ENCODE measurements around the gene NEMP1.
A peak's percentile ranks its signal among the peaks of the same experiment; 100 is the strongest.
"Not testable (repeated sequence)": the region's sequence is repeated elsewhere in the genome, so short reads cannot be mapped to it uniquely, and the experiment has no call there.

The NEMP1 gene

DNA sequence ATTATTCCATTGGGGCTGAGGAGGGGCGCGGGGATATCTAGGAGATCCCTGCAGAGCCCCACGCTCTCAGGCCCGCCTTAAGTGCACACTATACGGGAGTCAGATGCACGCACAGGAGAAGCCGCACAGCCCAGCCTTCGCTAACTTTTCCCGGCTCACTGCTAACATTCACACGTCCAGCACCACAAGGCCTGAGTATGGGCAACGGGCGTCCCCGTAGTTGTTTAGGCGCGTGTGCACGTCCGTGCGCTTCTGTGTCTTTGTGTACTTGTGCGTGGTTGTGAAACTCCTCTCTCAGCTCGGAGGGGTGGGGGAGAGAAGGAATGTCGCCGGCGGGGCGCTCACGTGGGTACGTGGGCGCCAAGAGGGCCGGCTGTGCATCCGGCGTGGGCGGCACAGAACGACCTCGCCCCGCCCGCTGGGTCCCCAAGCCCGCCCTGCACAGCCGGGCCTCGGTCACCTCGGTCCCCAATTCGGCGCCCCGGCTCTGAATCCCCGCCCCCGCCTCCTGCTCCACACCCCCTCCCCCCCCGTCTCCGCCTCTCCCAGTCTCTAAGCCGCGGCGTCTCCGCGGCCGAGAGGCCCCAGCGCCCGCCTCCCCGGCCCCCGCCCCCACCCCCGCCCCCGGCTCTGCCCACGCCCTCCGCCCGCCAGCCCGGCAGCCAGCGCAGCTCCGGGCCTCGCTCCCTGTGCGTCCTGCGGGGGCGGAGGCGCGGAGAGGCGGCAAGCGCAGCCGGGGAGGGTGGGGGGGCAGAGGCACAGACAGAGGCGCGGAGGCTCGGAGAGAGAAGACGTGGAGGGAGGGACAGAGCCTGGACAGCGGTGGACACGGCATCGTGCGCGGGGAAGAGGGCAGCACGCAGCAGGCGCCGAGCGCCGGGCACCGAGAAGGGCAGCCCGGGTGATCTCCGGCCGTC lies 10.0 kb upstream of the NEMP1 start, which contains the start of gene NAB2:
Gene NAB2, plus strand, starts transcription at position 761 of the 917 bp plus-strand sequence. CDS start 158 bp downstream, outside the sequence.
- H3K4me1 ChIP-seq (ENCODE audit: control insufficient read depth, insufficient read depth, low read length), result peaks cover 52% of the 10 kb centered on the region
- H3K9ac ChIP-seq (ENCODE audit: low read length in 2 of 2), result peak within 1 kb of the TSS; percentile 89 to 91
- peaks cover 7 to 13% of the 10 kb centered on the region in 2 donors for H3K36me3 ChIP-seq (ENCODE audit: control insufficient read depth in 2 of 2, insufficient read depth in 2 of 2, low read length in 2 of 2)
- H3K27ac ChIP-seq (ENCODE audit: low read length), result peak within 1 kb of the TSS; percentile 100
- H3K4me3 ChIP-seq (ENCODE audit: low read length in 2 of 2), result peak within 1 kb of the TSS; percentile 85 to 89
- H3K27me3 ChIP-seq (ENCODE audit: control insufficient read depth in 1 of 2, insufficient read depth in 2 of 2, low read length in 2 of 2), result no peaks in the 10 kb centered on the region
- no peaks in the 10 kb centered on the region for H3K9me3 ChIP-seq (ENCODE audit: control insufficient read depth in 2 of 2, low read length in 2 of 2)

- Histone ChIP-seq H3K9me3 (ENCODE audit: control insufficient read depth in 2 of 2, low read length in 2 of 2) (no peaks in the 10 kb centered on the region), H3K9ac (ENCODE audit: low read length in 2 of 2) (peak overlapping the region; percentile 89 to 96), H3K27ac (ENCODE audit: low read length) (peak overlapping the region; percentile 100), H3K27me3 (ENCODE audit: control insufficient read depth in 1 of 2, insufficient read depth in 2 of 2, low read length in 2 of 2) (no peaks in the 10 kb centered on the region), H3K4me3 (ENCODE audit: low read length in 2 of 2) (peak overlapping the region; percentile 77 to 78), H3K36me3 (ENCODE audit: control insufficient read depth in 2 of 2, insufficient read depth in 2 of 2, low read length in 2 of 2) (peaks cover 7 to 13% of the 10 kb centered on the region in 2 donors), H3K4me1 (ENCODE audit: control insufficient read depth, insufficient read depth, low read length) (peaks cover 44% of the 10 kb centered on the region)
These were observed 9.2 kb upstream of the NEMP1 start for GRCh38 chr12:57087691-57088353.

GRCh38 chr12:57087010-57087690 lies 8.6 kb upstream of the NEMP1 start:
- Histone ChIP-seq H3K4me1 (ENCODE audit: control insufficient read depth, insufficient read depth, low read length) (peaks cover 37% of the 10 kb centered on the region), H3K27ac (ENCODE audit: low read length) (peak overlapping the region; percentile 100), H3K4me3 (ENCODE audit: low read length in 2 of 2) (peak overlapping the region; percentile 88 to 90), H3K27me3 (ENCODE audit: control insufficient read depth in 1 of 2, insufficient read depth in 2 of 2, low read length in 2 of 2) (no peaks in the 10 kb centered on the region), H3K9ac (ENCODE audit: low read length in 2 of 2) (peak overlapping the region; percentile 97 to 99), H3K36me3 (ENCODE audit: control insufficient read depth in 2 of 2, insufficient read depth in 2 of 2, low read length in 2 of 2) (peaks cover 0 to 7% of the 10 kb centered on the region in 2 donors), H3K9me3 (ENCODE audit: control insufficient read depth in 2 of 2, low read length in 2 of 2) (no peaks in the 10 kb centered on the region)

DNA sequence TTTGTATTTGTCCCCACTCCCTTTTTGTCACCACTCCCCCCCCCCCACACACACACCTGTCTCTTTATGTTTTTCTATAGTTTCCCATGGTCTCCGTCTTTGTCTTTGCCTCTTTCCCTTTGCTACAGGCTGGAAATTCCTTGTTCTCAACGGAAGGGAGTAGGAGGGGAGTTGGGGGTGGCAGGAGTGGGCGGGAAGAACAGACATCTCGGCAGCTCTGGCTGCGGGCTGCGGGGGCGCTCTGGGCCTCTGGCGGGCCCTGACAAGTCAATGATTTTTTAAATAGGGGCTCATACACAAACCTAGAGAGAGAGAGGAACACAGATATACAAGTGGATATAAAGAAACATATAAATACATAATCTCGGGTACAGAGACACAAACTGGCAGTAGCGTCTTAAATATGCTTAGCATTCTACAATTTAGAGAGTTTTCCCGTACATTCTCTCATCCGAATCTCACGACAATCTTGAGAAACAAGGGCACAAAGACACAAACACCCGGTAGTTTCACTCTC lies 8.0 kb upstream of the NEMP1 start:
- peak overlapping the region; percentile 88 to 90 for H3K4me3 ChIP-seq (ENCODE audit: low read length in 2 of 2)
- no peaks in the 10 kb centered on the region for H3K9me3 ChIP-seq (ENCODE audit: control insufficient read depth in 2 of 2, low read length in 2 of 2)
- H3K27ac ChIP-seq (ENCODE audit: low read length), result peak overlapping the region; percentile 100
- peaks cover 31% of the 10 kb centered on the region for H3K4me1 ChIP-seq (ENCODE audit: control insufficient read depth, insufficient read depth, low read length)
- peak overlapping the region; percentile 97 to 99 for H3K9ac ChIP-seq (ENCODE audit: low read length in 2 of 2)
- H3K27me3 ChIP-seq (ENCODE audit: control insufficient read depth in 1 of 2, insufficient read depth in 2 of 2, low read length in 2 of 2), result no peaks in the 10 kb centered on the region
- H3K36me3 ChIP-seq (ENCODE audit: control insufficient read depth in 2 of 2, insufficient read depth in 2 of 2, low read length in 2 of 2), result peaks cover 0 to 2% of the 10 kb centered on the region in 2 donors

GRCh38 chr12:57085999-57086492 lies 7.5 kb upstream of the NEMP1 start:
- no peaks in the 10 kb centered on the region for H3K27me3 ChIP-seq (ENCODE audit: control insufficient read depth in 1 of 2, insufficient read depth in 2 of 2, low read length in 2 of 2)
- peaks cover 0 to under 1% of the 10 kb centered on the region in 2 donors for H3K36me3 ChIP-seq (ENCODE audit: control insufficient read depth in 2 of 2, insufficient read depth in 2 of 2, low read length in 2 of 2)
- peak overlapping the region; percentile 88 to 90 for H3K4me3 ChIP-seq (ENCODE audit: low read length in 2 of 2)
- H3K4me1 ChIP-seq (ENCODE audit: control insufficient read depth, insufficient read depth, low read length), result peaks cover 26% of the 10 kb centered on the region
- H3K27ac ChIP-seq (ENCODE audit: low read length), result peak overlapping the region; percentile 100
- no peaks in the 10 kb centered on the region for H3K9me3 ChIP-seq (ENCODE audit: control insufficient read depth in 2 of 2, low read length in 2 of 2)
- H3K9ac ChIP-seq (ENCODE audit: low read length in 2 of 2), result peak overlapping the region; percentile 97 to 99

- H3K9me3 ChIP-seq (ENCODE audit: control insufficient read depth in 2 of 2, low read length in 2 of 2), result no peaks in the 10 kb centered on the region
- H3K4me1 ChIP-seq (ENCODE audit: control insufficient read depth, insufficient read depth, low read length), result peaks cover 18% of the 10 kb centered on the region
- no peak overlapping the region for H3K27ac ChIP-seq (ENCODE audit: low read length)
- H3K4me3 ChIP-seq (ENCODE audit: low read length in 2 of 2), result no peak overlapping the region
- no peak overlapping the region for H3K9ac ChIP-seq (ENCODE audit: low read length in 2 of 2)
- H3K27me3 ChIP-seq (ENCODE audit: control insufficient read depth in 1 of 2, insufficient read depth in 2 of 2, low read length in 2 of 2), result no peaks in the 10 kb centered on the region
- H3K36me3 ChIP-seq (ENCODE audit: control insufficient read depth in 2 of 2, insufficient read depth in 2 of 2, low read length in 2 of 2), result no peaks in the 10 kb centered on the region
These were observed 2.3 kb upstream of the NEMP1 start for GRCh38 chr12:57080855-57081254.

DNA sequence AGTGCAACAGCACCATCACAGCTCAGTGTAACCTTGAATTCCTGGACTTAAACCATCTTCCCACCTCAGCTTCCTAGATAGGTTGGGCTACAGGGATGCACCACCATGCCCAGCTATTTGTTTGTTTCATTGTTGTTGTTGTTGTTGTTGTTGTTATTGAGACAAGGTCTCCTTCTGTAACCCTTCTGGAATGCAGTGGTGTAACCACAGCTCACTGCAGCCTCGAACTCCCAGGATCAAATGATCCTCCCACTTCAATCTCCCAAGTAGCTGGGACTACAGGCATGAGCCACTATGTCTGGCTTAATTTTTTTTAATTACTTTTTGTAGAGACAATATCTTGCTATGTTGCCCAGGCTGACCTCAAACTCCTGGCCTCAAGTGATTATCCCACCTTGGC lies 1.2 kb upstream of the NEMP1 start:
- H3K9ac ChIP-seq (ENCODE audit: low read length in 2 of 2), result peak overlapping the region in 1 of 2 donors; percentile 75

DNA sequence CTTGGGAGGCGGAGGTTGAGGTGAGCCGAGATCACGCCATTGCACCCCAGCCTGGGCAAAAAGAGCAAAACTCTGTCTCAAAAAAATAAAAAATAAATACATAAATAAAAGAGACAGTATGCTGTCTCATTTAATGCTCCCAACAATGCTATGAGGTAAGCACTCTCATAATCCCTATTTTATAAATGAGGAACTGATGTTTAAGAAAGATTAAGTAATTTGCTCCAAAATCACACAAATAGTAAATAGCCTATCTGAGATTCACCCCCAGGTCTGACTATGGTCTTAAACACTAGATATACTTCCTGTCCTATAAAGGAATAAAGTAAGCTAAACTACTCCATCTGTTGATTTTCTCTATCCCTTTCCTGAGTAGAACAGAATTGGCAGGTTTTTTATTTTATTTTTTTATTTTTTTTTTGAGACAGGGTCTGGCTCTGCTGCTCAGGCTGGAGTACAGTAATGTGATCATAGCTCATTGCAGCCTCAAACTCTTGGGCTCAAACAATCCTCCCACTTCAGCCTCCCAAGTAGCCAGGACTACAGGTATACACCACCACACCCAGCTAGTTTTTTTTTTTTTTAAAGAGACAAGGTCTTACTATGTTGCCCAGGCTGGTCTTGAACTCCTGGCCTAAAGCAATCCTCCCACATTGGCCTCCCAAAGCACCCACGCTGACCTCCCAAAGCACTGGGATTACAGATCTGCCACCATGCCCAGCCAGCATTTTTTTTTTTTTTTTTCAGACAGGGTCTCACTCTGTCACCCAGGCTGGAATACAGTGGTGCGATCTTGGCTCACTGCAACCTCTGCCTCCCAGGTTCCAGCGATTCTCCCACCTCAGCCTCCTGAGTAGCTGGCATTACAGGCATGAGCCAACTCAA lies 4.8 kb downstream of the NEMP1 start:
- peaks cover 11% of the 10 kb centered on the region for H3K4me1 ChIP-seq (ENCODE audit: control insufficient read depth, insufficient read depth, low read length)
- not testable (repeated sequence) for H3K36me3 ChIP-seq (ENCODE audit: control insufficient read depth in 2 of 2, insufficient read depth in 2 of 2, low read length in 2 of 2); H3K27me3 ChIP-seq (ENCODE audit: control insufficient read depth in 1 of 2, insufficient read depth in 2 of 2, low read length in 2 of 2); H3K4me3 ChIP-seq (ENCODE audit: low read length in 2 of 2); H3K27ac ChIP-seq (ENCODE audit: low read length); H3K9me3 ChIP-seq (ENCODE audit: control insufficient read depth in 2 of 2, low read length in 2 of 2); H3K9ac ChIP-seq (ENCODE audit: low read length in 2 of 2)

More for the DNA sequence above, 1.2 kb upstream of the NEMP1 start:
- no peaks in the 10 kb centered on the region for H3K9me3 ChIP-seq (ENCODE audit: control insufficient read depth in 2 of 2, low read length in 2 of 2)
- H3K4me1 ChIP-seq (ENCODE audit: control insufficient read depth, insufficient read depth, low read length), result peaks cover 15% of the 10 kb centered on the region
- no peak overlapping the region for H3K4me3 ChIP-seq (ENCODE audit: low read length in 2 of 2)
- peak overlapping the region; percentile 84 for H3K27ac ChIP-seq (ENCODE audit: low read length)
- H3K27me3 ChIP-seq (ENCODE audit: control insufficient read depth in 1 of 2, insufficient read depth in 2 of 2, low read length in 2 of 2), result no peaks in the 10 kb centered on the region
- H3K36me3 ChIP-seq (ENCODE audit: control insufficient read depth in 2 of 2, insufficient read depth in 2 of 2, low read length in 2 of 2), result no peaks in the 10 kb centered on the region

GRCh38 chr12:57072661-57073060 lies 5.9 kb downstream of the NEMP1 start:
- H3K27ac ChIP-seq (ENCODE audit: low read length), result peak overlapping the region; percentile 55
- H3K9me3 ChIP-seq (ENCODE audit: control insufficient read depth in 2 of 2, low read length in 2 of 2), result no peaks in the 10 kb centered on the region
- H3K4me3 ChIP-seq (ENCODE audit: low read length in 2 of 2), result peak overlapping the region in 1 of 2 donors; percentile 22
- H3K27me3 ChIP-seq (ENCODE audit: control insufficient read depth in 1 of 2, insufficient read depth in 2 of 2, low read length in 2 of 2), result no peaks in the 10 kb centered on the region
- H3K4me1 ChIP-seq (ENCODE audit: control insufficient read depth, insufficient read depth, low read length), result peaks cover 6% of the 10 kb centered on the region
- peaks cover 2 to 4% of the 10 kb centered on the region in 2 donors for H3K36me3 ChIP-seq (ENCODE audit: control insufficient read depth in 2 of 2, insufficient read depth in 2 of 2, low read length in 2 of 2)
- no peak overlapping the region for H3K9ac ChIP-seq (ENCODE audit: low read length in 2 of 2)

Data from stomach smooth muscle (tissue), 2 donors.